ENCODE measurements around the gene C1orf167. TPM values are rescaled to one million over a fixed set of nuclear protein-coding genes. Genes with fewer than 3 reads are reported as not detected.

The C1orf167 gene
- polyA plus RNA-seq, 1 experiment = 0.11 TPM

GRCh38 chr1:11786168-11786567 is 24.2 kb downstream of the C1orf167 start:
- Histone ChIP-seq H3K27me3 (ENCODE audit: control insufficient read depth, insufficient read depth, low read length) (no peaks in the 10 kb centered on the region), H3K9me3 (ENCODE audit: control insufficient read depth, insufficient read depth, low read length) (no peaks in the 10 kb centered on the region; the same call in 1 of the 2 replicates), H3K27ac (ENCODE audit: low read depth, low read length) (no peak overlapping the region), H3K4me3 (ENCODE audit: low read depth, low read length) (no peak overlapping the region)
- CTCF ChIA-PET = interaction anchor here (1.5 to 3.8 kb wide), 3 partner anchors 17 to 122 kb away, joined by 3 to 32 read pairs (median 9); partner anchors contain the start of genes CLCN6, FBXO6 and MTHFR
- POLR2A ChIA-PET = no interaction called here
- no peak for TF ChIP-seq CTCF (IDR thresholded peaks at IDR 0.05; ENCODE audit: low read depth, low read length)
- no peak for DNase-seq (ENCODE audit: low read depth, low spot score)

GRCh38 chr1:11787251-11787803 is 25.3 kb downstream of the C1orf167 start:
- CTCF ChIA-PET = interaction anchor here (3.8 kb wide), 1 partner anchor 16 kb away, joined by 32 read pairs; no protein-coding TSS in a partner anchor
- H3K27ac ChIP-seq (ENCODE audit: low read depth, low read length) = peak overlapping the region; percentile 39
- no peak for TF ChIP-seq CTCF (IDR thresholded peaks at IDR 0.05; ENCODE audit: low read depth, low read length)
- DNase-seq (ENCODE audit: low read depth, low spot score) = no peak
- POLR2A ChIA-PET = interaction anchor here (0.6 to 1.9 kb wide), 4 partner anchors 16 to 121 kb away, joined by 3 to 6 read pairs (median 3); partner anchors contain the start of genes CLCN6 and MTHFR
- H3K4me3 ChIP-seq (ENCODE audit: low read depth, low read length) = no peak overlapping the region
- no peaks in the 10 kb centered on the region for H3K27me3 ChIP-seq (ENCODE audit: control insufficient read depth, insufficient read depth, low read length)
- H3K9me3 ChIP-seq (ENCODE audit: control insufficient read depth, insufficient read depth, low read length) = no peaks in the 10 kb centered on the region; the same call in 1 of the 2 replicates

GRCh38 chr1:11787804-11788436 is 25.9 kb downstream of the C1orf167 start:
- DNase-seq (ENCODE audit: low read depth, low spot score) = no peak
- Histone ChIP-seq H3K27me3 (ENCODE audit: control insufficient read depth, insufficient read depth, low read length) (no peaks in the 10 kb centered on the region), H3K4me3 (ENCODE audit: low read depth, low read length) (no peak overlapping the region), H3K9me3 (ENCODE audit: control insufficient read depth, insufficient read depth, low read length) (no peaks in the 10 kb centered on the region; the same call in 1 of the 2 replicates), H3K27ac (ENCODE audit: low read depth, low read length) (peak overlapping the region; percentile 39)
- POLR2A ChIA-PET = interaction anchor here (0.6 to 1.9 kb wide), 4 partner anchors 16 to 121 kb away, joined by 3 to 6 read pairs (median 3); partner anchors contain the start of genes CLCN6 and MTHFR
- CTCF ChIA-PET = interaction anchor here (0.6 to 3.8 kb wide), 2 partner anchors 15 to 68 kb away, joined by 3 to 32 read pairs; no protein-coding TSS in a partner anchor
- TF ChIP-seq CTCF (IDR thresholded peaks at IDR 0.05; ENCODE audit: low read depth, low read length) = no peak

- CTCF ChIA-PET = interaction anchor here (0.6 to 3.8 kb wide), 3 partner anchors 14 to 1152 kb away, joined by 3 to 32 read pairs (median 3); no protein-coding TSS in a partner anchor
- no peak for TF ChIP-seq CTCF (IDR thresholded peaks at IDR 0.05; ENCODE audit: low read depth, low read length)
- POLR2A ChIA-PET = interaction anchor here (1.1 to 1.9 kb wide), 2 partner anchors 15 to 120 kb away, joined by 3 to 6 read pairs; no protein-coding TSS in a partner anchor
- H3K27me3 ChIP-seq (ENCODE audit: control insufficient read depth, insufficient read depth, low read length) = no peaks in the 10 kb centered on the region
- no peaks in the 10 kb centered on the region; the same call in 1 of the 2 replicates for H3K9me3 ChIP-seq (ENCODE audit: control insufficient read depth, insufficient read depth, low read length)
- DNase-seq (ENCODE audit: low read depth, low spot score) = no peak
- H3K27ac ChIP-seq (ENCODE audit: low read depth, low read length) = no peak overlapping the region
- no peak overlapping the region for H3K4me3 ChIP-seq (ENCODE audit: low read depth, low read length)
Measured at GRCh38 chr1:11788549-11789053, 26.6 kb downstream of the C1orf167 start.
